ENCODE data around the gene PHLDB1. TPM values are rescaled to one million over a fixed set of nuclear protein-coding genes. Genes with fewer than 3 reads are reported as not detected.
A peak's percentile ranks its signal among the peaks of the same experiment; 100 is the strongest.

PHLDB1 gene
- polyA plus RNA-seq, 2 donors, result 12.9 to 25.7 TPM

DNA sequence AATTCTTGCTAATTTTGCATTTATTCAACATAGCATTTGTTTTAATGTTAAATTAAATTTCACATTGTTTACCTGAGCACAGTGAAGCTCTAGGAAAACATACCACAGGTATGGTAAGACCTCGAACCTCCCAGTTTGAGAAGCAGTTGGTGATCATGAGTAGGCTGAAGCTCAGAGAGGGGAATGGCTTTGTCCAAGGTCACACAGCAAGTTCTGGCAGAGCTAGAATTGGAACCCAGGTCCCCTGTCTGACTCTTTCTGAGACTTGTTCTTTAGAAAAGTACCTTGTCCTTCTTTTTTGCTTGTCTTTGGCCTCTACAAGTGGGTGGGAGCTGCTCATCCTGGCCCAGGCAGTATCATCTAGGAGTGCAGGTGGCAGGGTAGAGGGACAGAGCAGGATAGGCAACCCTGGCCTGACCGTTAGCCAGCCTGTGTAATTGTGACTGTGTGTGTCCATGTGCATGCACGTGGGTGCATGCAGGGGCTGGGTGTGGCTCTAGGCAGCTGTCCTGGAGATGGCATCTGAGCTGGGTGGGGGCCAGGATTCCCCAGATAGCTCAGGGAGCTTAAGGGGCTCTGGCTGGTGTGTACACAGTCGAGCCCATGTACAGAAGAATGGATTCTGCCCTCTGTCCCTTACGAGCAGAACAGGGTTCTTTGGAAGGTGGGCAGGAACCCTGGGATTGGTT is 21.6 kb downstream of the PHLDB1 start:
- peaks cover 5 to 24% of the 10 kb centered on the region in 2 donors for H3K4me1 ChIP-seq (ENCODE audit: control insufficient read depth in 2 of 2, insufficient read depth in 2 of 2, low read length in 1 of 2)
- no peaks in the 10 kb centered on the region for H3K27me3 ChIP-seq (ENCODE audit: control insufficient read depth in 1 of 2, insufficient read depth in 2 of 2, low read length in 2 of 2)
- no peak overlapping the region for H3K27ac ChIP-seq (ENCODE audit: low read depth in 2 of 2, low read length in 1 of 2)
- no peak overlapping the region for H3K4me3 ChIP-seq (ENCODE audit: low read depth in 1 of 2, low read length in 2 of 2)
- peaks cover 3 to 17% of the 10 kb centered on the region in 2 donors for H3K36me3 ChIP-seq (ENCODE audit: control insufficient read depth in 2 of 2, insufficient read depth in 2 of 2, low read length in 1 of 2)
- 42 to 52% methylated on average over 5 of the region's 5 CpGs for WGBS, 2 donors
- H3K9me3 ChIP-seq (ENCODE audit: control insufficient read depth in 2 of 2, insufficient read depth in 1 of 2, low read depth in 1 of 2, low read length in 1 of 2), result no peaks in the 10 kb centered on the region

DNA sequence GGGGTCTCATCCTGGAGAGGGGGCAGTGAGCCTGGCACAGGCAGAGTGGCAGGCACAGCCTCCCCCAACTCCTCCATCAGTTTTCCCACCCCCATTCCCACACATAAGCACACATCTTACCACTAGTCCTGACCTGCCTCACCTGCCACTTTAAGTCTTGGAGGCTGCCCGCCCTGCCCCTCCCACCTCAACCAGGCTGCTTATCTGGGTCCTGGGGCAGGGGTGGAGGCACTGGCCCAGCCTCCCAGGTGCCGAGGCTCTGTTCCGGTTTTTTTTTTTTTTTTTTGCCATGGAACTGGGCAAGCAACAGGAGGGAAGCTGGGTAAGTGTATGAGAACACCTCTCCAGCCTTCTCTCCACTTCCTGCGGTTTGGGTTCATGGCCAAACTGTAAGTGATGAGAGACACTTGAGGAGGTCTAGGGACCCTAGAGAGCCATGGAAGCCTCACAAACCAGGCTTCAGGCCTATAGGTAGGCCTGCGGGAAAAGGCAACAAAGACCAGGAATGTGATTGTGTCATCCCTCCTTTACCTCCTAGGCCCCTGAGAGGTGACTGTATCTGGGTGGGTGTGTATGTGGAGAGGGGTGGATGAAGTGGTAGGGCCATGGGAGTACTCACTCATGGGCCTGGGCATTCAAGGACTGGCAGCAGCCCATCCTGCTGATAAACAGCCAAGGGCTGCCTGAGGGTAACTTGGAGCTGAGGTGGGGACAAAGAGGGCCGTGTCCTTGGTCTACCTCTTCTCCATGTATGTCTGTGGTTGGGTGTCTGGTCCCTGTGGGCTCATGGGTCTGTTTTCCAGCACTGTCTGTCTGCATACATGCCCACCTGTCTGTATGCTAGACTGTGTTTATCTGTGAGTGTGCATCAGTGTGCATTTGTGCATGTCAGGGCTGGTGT is 22.6 kb downstream of the PHLDB1 start:
- Histone ChIP-seq H3K36me3 (ENCODE audit: control insufficient read depth in 2 of 2, insufficient read depth in 2 of 2, low read length in 1 of 2) (peaks cover 3 to 17% of the 10 kb centered on the region in 2 donors), H3K9me3 (ENCODE audit: control insufficient read depth in 2 of 2, insufficient read depth in 1 of 2, low read depth in 1 of 2, low read length in 1 of 2) (no peaks in the 10 kb centered on the region), H3K4me1 (ENCODE audit: control insufficient read depth in 2 of 2, insufficient read depth in 2 of 2, low read length in 1 of 2) (peaks cover 5 to 21% of the 10 kb centered on the region in 2 donors), H3K27me3 (ENCODE audit: control insufficient read depth in 1 of 2, insufficient read depth in 2 of 2, low read length in 2 of 2) (no peaks in the 10 kb centered on the region), H3K4me3 (ENCODE audit: low read depth in 1 of 2, low read length in 2 of 2) (no peak overlapping the region), H3K27ac (ENCODE audit: low read depth in 2 of 2, low read length in 1 of 2) (peak overlapping the region in 1 of 2 donors; percentile 6)
- WGBS, 2 donors, result 45 to 51% methylated on average over 6 of the region's 6 CpGs

DNA sequence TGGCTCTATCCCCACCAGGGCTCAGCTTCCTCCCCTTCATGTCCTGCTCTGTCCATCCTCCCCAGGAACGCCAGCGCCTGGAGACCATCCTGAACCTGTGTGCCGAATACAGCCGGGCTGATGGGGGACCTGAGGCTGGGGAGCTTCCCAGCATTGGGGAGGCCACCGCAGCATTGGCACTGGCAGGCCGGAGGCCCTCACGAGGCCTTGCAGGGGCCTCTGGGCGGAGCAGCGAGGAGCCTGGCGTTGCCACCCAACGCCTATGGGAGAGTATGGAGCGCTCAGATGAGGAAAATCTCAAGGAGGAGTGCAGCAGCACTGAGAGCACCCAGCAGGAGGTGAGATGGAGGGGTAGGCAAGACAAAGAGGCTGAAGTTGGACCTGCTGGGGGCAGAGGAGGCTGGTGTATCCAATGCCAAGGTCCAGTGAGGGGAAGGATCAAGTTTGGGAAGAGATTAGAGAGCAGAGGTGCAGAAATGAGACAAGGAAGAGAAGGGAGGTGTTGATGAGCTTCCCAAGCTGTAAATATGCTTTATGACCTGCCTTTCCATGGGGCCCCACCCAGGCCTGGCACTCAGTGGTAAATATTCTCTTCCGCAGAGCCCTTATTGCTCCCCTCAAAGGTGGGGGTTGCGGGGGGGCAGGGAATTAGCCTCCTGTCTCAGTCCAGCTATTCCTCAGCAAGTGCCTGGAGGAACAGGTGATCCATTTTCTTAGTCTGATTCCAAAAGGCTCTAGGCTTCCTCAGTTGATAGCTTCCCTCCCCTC is 23.9 kb downstream of the PHLDB1 start:
- 87 to 92% methylated on average over 14 of the region's 14 CpGs for WGBS, 2 donors
- Histone ChIP-seq H3K27ac (ENCODE audit: low read depth in 2 of 2, low read length in 1 of 2) (no peak overlapping the region), H3K4me1 (ENCODE audit: control insufficient read depth in 2 of 2, insufficient read depth in 2 of 2, low read length in 1 of 2) (peaks cover 0 to 18% of the 10 kb centered on the region in 2 donors), H3K27me3 (ENCODE audit: control insufficient read depth in 1 of 2, insufficient read depth in 2 of 2, low read length in 2 of 2) (no peaks in the 10 kb centered on the region), H3K4me3 (ENCODE audit: low read depth in 1 of 2, low read length in 2 of 2) (no peak overlapping the region), H3K36me3 (ENCODE audit: control insufficient read depth in 2 of 2, insufficient read depth in 2 of 2, low read length in 1 of 2) (peaks cover 3 to 17% of the 10 kb centered on the region in 2 donors), H3K9me3 (ENCODE audit: control insufficient read depth in 2 of 2, insufficient read depth in 1 of 2, low read depth in 1 of 2, low read length in 1 of 2) (no peaks in the 10 kb centered on the region)

DNA sequence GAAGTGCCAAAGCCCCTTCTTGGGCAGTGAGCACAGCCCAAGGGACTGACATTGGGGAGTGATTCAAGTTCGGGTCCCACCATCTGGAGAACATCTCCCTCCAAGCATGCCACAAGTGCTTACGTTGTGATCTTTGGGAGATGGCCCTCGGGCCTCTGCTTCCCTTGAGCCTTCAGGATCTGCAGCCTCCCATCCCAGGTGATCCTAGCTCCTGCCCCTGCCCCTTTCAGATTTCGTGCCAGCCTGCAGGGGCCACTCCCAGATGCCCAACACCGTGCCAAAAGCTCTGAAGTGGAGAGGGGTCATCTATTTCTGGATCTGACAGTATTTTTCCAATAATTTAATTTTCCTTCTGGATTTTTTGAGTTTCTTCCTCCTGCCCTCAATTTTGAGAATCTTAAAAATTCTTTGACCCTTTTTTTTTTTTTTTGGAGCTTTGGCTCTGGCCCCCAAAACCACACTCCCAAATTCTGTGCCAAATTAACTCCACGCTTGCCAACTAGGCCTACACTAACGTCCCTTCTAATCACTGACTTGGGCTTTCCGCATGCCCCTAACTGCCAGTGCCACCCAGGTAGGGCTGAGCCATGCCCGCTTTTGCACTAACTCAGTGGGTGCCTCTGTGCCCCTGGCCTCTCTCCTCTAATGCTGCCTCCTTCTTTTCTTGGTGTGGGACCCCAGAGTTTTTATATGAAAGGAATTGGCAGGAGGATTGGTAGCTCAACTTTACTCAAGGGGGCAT is 25.3 kb downstream of the PHLDB1 start:
- H3K4me1 ChIP-seq (ENCODE audit: control insufficient read depth in 2 of 2, insufficient read depth in 2 of 2, low read length in 1 of 2), result peaks cover 0 to 18% of the 10 kb centered on the region in 2 donors
- H3K27ac ChIP-seq (ENCODE audit: low read depth in 2 of 2, low read length in 1 of 2), result no peak overlapping the region
- WGBS, 2 donors, result 80 to 81% methylated on average over 9 of the region's 9 CpGs

GRCh38 chr11:118633319-118633690 is 25.9 kb downstream of the PHLDB1 start:
- no peak overlapping the region for H3K4me3 ChIP-seq (ENCODE audit: low read depth in 1 of 2, low read length in 2 of 2)
- no peaks in the 10 kb centered on the region for H3K9me3 ChIP-seq (ENCODE audit: control insufficient read depth in 2 of 2, insufficient read depth in 1 of 2, low read depth in 1 of 2, low read length in 1 of 2)
- H3K27me3 ChIP-seq (ENCODE audit: control insufficient read depth in 1 of 2, insufficient read depth in 2 of 2, low read length in 2 of 2), result no peaks in the 10 kb centered on the region
- WGBS, 2 donors, result 69 to 89% methylated on average over 1 of the region's 1 CpG
- no peak overlapping the region for H3K27ac ChIP-seq (ENCODE audit: low read depth in 2 of 2, low read length in 1 of 2)
- H3K36me3 ChIP-seq (ENCODE audit: control insufficient read depth in 2 of 2, insufficient read depth in 2 of 2, low read length in 1 of 2), result peaks cover 0 to 9% of the 10 kb centered on the region in 2 donors
- H3K4me1 ChIP-seq (ENCODE audit: control insufficient read depth in 2 of 2, insufficient read depth in 2 of 2, low read length in 1 of 2), result peaks cover 0 to 18% of the 10 kb centered on the region in 2 donors

More for the DNA sequence above, 25.3 kb downstream of the PHLDB1 start:
- no peak overlapping the region for H3K4me3 ChIP-seq (ENCODE audit: low read depth in 1 of 2, low read length in 2 of 2)
- H3K27me3 ChIP-seq (ENCODE audit: control insufficient read depth in 1 of 2, insufficient read depth in 2 of 2, low read length in 2 of 2), result no peaks in the 10 kb centered on the region
- H3K36me3 ChIP-seq (ENCODE audit: control insufficient read depth in 2 of 2, insufficient read depth in 2 of 2, low read length in 1 of 2), result peaks cover 0 to 12% of the 10 kb centered on the region in 2 donors
- H3K9me3 ChIP-seq (ENCODE audit: control insufficient read depth in 2 of 2, insufficient read depth in 1 of 2, low read depth in 1 of 2, low read length in 1 of 2), result no peaks in the 10 kb centered on the region

GRCh38 chr11:118633979-118634378 is 26.6 kb downstream of the PHLDB1 start:
- H3K9me3 ChIP-seq (ENCODE audit: control insufficient read depth in 2 of 2, insufficient read depth in 1 of 2, low read depth in 1 of 2, low read length in 1 of 2), result no peaks in the 10 kb centered on the region
- H3K27me3 ChIP-seq (ENCODE audit: control insufficient read depth in 1 of 2, insufficient read depth in 2 of 2, low read length in 2 of 2), result no peaks in the 10 kb centered on the region
- H3K27ac ChIP-seq (ENCODE audit: low read depth in 2 of 2, low read length in 1 of 2), result peak overlapping the region in 1 of 2 donors; percentile 43
- 43 to 48% methylated on average over 4 of the region's 4 CpGs for WGBS, 2 donors
- peaks cover 0 to 6% of the 10 kb centered on the region in 2 donors for H3K36me3 ChIP-seq (ENCODE audit: control insufficient read depth in 2 of 2, insufficient read depth in 2 of 2, low read length in 1 of 2)
- no peak overlapping the region for H3K4me3 ChIP-seq (ENCODE audit: low read depth in 1 of 2, low read length in 2 of 2)
- H3K4me1 ChIP-seq (ENCODE audit: control insufficient read depth in 2 of 2, insufficient read depth in 2 of 2, low read length in 1 of 2), result peaks cover 0 to 17% of the 10 kb centered on the region in 2 donors

GRCh38 chr11:118634431-118635236 is 27.2 kb downstream of the PHLDB1 start:
- 20 to 25% methylated on average over 36 to 41 of the region's 41 CpGs for WGBS, 2 donors
- peaks cover 0 to 6% of the 10 kb centered on the region in 2 donors for H3K36me3 ChIP-seq (ENCODE audit: control insufficient read depth in 2 of 2, insufficient read depth in 2 of 2, low read length in 1 of 2)
- peak overlapping the region; percentile 1 to 33 for H3K4me3 ChIP-seq (ENCODE audit: low read depth in 1 of 2, low read length in 2 of 2)
- H3K4me1 ChIP-seq (ENCODE audit: control insufficient read depth in 2 of 2, insufficient read depth in 2 of 2, low read length in 1 of 2), result peaks cover 0 to 13% of the 10 kb centered on the region in 2 donors
- H3K27me3 ChIP-seq (ENCODE audit: control insufficient read depth in 1 of 2, insufficient read depth in 2 of 2, low read length in 2 of 2), result no peaks in the 10 kb centered on the region
- no peaks in the 10 kb centered on the region for H3K9me3 ChIP-seq (ENCODE audit: control insufficient read depth in 2 of 2, insufficient read depth in 1 of 2, low read depth in 1 of 2, low read length in 1 of 2)
- peak overlapping the region; percentile 40 to 54 for H3K27ac ChIP-seq (ENCODE audit: low read depth in 2 of 2, low read length in 1 of 2)

DNA sequence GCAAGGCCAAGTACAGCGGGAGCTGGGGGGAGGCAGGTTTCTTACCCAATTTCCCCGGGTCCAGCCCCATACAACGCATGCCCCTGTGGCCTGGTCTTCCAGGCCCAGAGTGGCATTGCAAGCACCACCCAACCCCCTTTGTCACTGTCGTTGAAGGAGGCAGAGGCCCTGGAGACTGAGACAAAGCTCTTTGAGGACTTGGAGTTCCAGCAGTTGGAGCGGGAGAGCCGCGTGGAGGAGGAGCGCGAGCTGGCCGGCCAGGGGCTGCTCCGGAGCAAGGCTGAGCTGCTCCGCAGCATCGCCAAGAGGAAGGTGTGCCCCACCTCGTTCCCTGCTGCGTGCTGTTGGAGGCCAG is 27.8 kb downstream of the PHLDB1 start:
- H3K4me3 ChIP-seq (ENCODE audit: low read depth in 1 of 2, low read length in 2 of 2), result peak overlapping the region in 1 of 2 donors; percentile 33
- H3K36me3 ChIP-seq (ENCODE audit: control insufficient read depth in 2 of 2, insufficient read depth in 2 of 2, low read length in 1 of 2), result peaks cover 0 to 6% of the 10 kb centered on the region in 2 donors
- no peaks in the 10 kb centered on the region for H3K9me3 ChIP-seq (ENCODE audit: control insufficient read depth in 2 of 2, insufficient read depth in 1 of 2, low read depth in 1 of 2, low read length in 1 of 2)
- H3K27me3 ChIP-seq (ENCODE audit: control insufficient read depth in 1 of 2, insufficient read depth in 2 of 2, low read length in 2 of 2), result no peaks in the 10 kb centered on the region
- H3K4me1 ChIP-seq (ENCODE audit: control insufficient read depth in 2 of 2, insufficient read depth in 2 of 2, low read length in 1 of 2), result peaks cover 0 to 8% of the 10 kb centered on the region in 2 donors
- H3K27ac ChIP-seq (ENCODE audit: low read depth in 2 of 2, low read length in 1 of 2), result peak overlapping the region; percentile 40 to 54
- 48 to 51% methylated on average over 15 of the region's 15 CpGs for WGBS, 2 donors

Measured in esophagus (tissue), 2 donors.